MM.1S (cell line): ENCODE data around the gene NUDT2.

Experiments used
- DNase-seq: peaks from one replicate; pipeline ENCODE4 v3.0.0-alpha.2; 2015
- H2AFZ ChIP-seq: fragments of 300-600 bp; sonication (generic); 2 replicates; pipeline ENCODE4 v1.6.0; 2016; ENCODE audit warnings: antibody characterized with exemption, low read length
- H3F3A ChIP-seq: fragments of 300-600 bp; sonication (generic); 2 replicates; pipeline ENCODE4 v1.6.1; 2016; ENCODE audit warnings: mild to moderate bottlenecking, antibody characterized with exemption, low read length, moderate library complexity, mixed read lengths; ENCODE audit not compliant: insufficient read depth
- H3K27ac ChIP-seq: fragments of 300-600 bp; sonication (generic); 2 replicates; pipeline ENCODE4 v1.5.1; 2016; ENCODE audit warnings: mild to moderate bottlenecking, low read length
- H3K27me3 ChIP-seq: fragments of 300-600 bp; sonication (generic); replicated peaks from 2 replicates; pipeline ENCODE4 v1.6.0; 2016; ENCODE audit warnings: low read length; ENCODE audit not compliant: insufficient read depth
- H3K36me3 ChIP-seq: fragments of 300-600 bp; sonication (generic); replicated peaks from 2 replicates; pipeline ENCODE4 v1.6.1; 2016; ENCODE audit warnings: mild to moderate bottlenecking, low read length, mixed read lengths; ENCODE audit not compliant: insufficient read depth
- H3K4me1 ChIP-seq: fragments of 300-600 bp; sonication (generic); 2 replicates; pipeline ENCODE4 v1.6.1; 2016; ENCODE audit warnings: low read length, mixed read lengths
- H3K4me2 ChIP-seq: fragments of 300-600 bp; sonication (generic); 2 replicates; pipeline ENCODE4 v1.6.0; 2016; ENCODE audit warnings: low read depth, low read length
- H3K4me3 ChIP-seq: fragments of 300-600 bp; sonication (generic); 2 replicates; pipeline ENCODE4 v1.5.1; 2016; ENCODE audit warnings: low read length, mixed read lengths
- H3K79me2 ChIP-seq: fragments of 300-600 bp; sonication (generic); 2 replicates; pipeline ENCODE4 v1.6.1; 2016; ENCODE audit warnings: mixed run types, low read length, mixed read lengths
- H3K9ac ChIP-seq: fragments of 300-600 bp; sonication (generic); 2 replicates; pipeline ENCODE4 v1.6.1; 2016; ENCODE audit warnings: low read length, mixed read lengths
- H3K9me2 ChIP-seq: fragments of 300-600 bp; sonication (generic); replicated peaks from 2 replicates; pipeline ENCODE4 v1.6.1; 2016; ENCODE audit warnings: mild to moderate bottlenecking, low read length, mixed read lengths; ENCODE audit not compliant: insufficient read depth
- H3K9me3 ChIP-seq: fragments of 300-600 bp; sonication (generic); replicated peaks from 2 replicates; pipeline ENCODE4 v1.6.1; 2016; ENCODE audit warnings: mild to moderate bottlenecking, low read length, mixed read lengths; ENCODE audit not compliant: insufficient read depth
- H4K20me1 ChIP-seq: fragments of 300-600 bp; sonication (generic); 2 replicates; pipeline ENCODE4 v1.6.1; 2016; ENCODE audit warnings: mild to moderate bottlenecking, low read length, moderate library complexity, mixed read lengths; ENCODE audit not compliant: insufficient read depth
- CTCF ChIP-seq: fragments of 300-600 bp; sonication (generic); IDR thresholded peaks from 2 replicates; pipeline ENCODE4 v1.5.1; 2016; ENCODE audit warnings: antibody characterized with exemption, low read length, mixed read lengths
- EZH2 ChIP-seq: fragments of 300-600 bp; sonication (generic); optimal IDR thresholded peaks from 2 replicates; pipeline ENCODE3; 2017; ENCODE audit warnings: low read depth, mild to moderate bottlenecking, antibody characterized with exemption, low read length, mixed read lengths
- EZH2phosphoT487 ChIP-seq: fragments of 300-600 bp; sonication (generic); IDR thresholded peaks from 2 replicates; pipeline ENCODE4 v1.6.1; 2018; ENCODE audit warnings: antibody characterized with exemption, low read length

NUDT2 gene

GRCh38 chr9:34318163-34318790 lies 11.1 kb upstream of the NUDT2 start:
- Histone ChIP-seq H3K9me2 (no peaks in the 10 kb centered on the region), H3K27me3 (no peaks in the 10 kb centered on the region), H3K27ac (no peak overlapping the region), H3K9me3 (no peaks in the 10 kb centered on the region), H2AFZ (no peak overlapping the region), H3K79me2 (peaks cover 39% of the 10 kb centered on the region), H3K4me1 (no peaks in the 10 kb centered on the region), H3K36me3 (no peaks in the 10 kb centered on the region), H4K20me1 (no peaks in the 10 kb centered on the region), H3K9ac (no peak overlapping the region), H3K4me3 (no peak overlapping the region), H3K4me2 (no peak overlapping the region), H3F3A (no peaks in the 10 kb centered on the region)
- TF ChIP-seq CTCF, result no peak
- TF ChIP-seq EZH2phosphoT487, result no peak
- no peak for TF ChIP-seq EZH2
- DNase-seq, result no peak

GRCh38 chr9:34321451-34321850 lies 7.9 kb upstream of the NUDT2 start:
- Histone ChIP-seq H3K27me3 (no peaks in the 10 kb centered on the region), H4K20me1 (no peaks in the 10 kb centered on the region), H3K9me3 (no peaks in the 10 kb centered on the region), H3K79me2 (peaks cover 65% of the 10 kb centered on the region), H3K9ac (no peak overlapping the region), H3F3A (0 out of 2 replicates have a peak, but pooled peaks cover 4% of the 10 kb centered on the region), H3K4me2 (no peak overlapping the region), H3K27ac (no peak overlapping the region), H3K9me2 (no peaks in the 10 kb centered on the region), H2AFZ (no peak overlapping the region), H3K4me1 (peaks cover 7% of the 10 kb centered on the region; the same call in 1 of the 2 replicates), H3K36me3 (no peaks in the 10 kb centered on the region), H3K4me3 (no peak overlapping the region)
- TF ChIP-seq CTCF (no peak), EZH2phosphoT487 (no peak), EZH2 (no peak)
- no peak for DNase-seq

- no peaks in the 10 kb centered on the region for H3K9me2 ChIP-seq
- peaks cover 79% of the 10 kb centered on the region for H3K79me2 ChIP-seq
- DNase-seq, result no peak
- peak overlapping the region; percentile 24; the same call in 1 of the 2 replicates for H3K4me2 ChIP-seq
- TF ChIP-seq EZH2 (no peak), EZH2phosphoT487 (no peak), CTCF (no peak)
- H3K27ac ChIP-seq, result no peak overlapping the region
- H3K4me1 ChIP-seq, result peaks cover 7% of the 10 kb centered on the region; the same call in 1 of the 2 replicates
- no peaks in the 10 kb centered on the region for H3K36me3 ChIP-seq
- H3F3A ChIP-seq, result 0 out of 2 replicates have a peak, but pooled peaks cover 4% of the 10 kb centered on the region
- no peak overlapping the region for H2AFZ ChIP-seq
- H3K9me3 ChIP-seq, result no peaks in the 10 kb centered on the region
- H4K20me1 ChIP-seq, result no peaks in the 10 kb centered on the region
- H3K9ac ChIP-seq, result no peak overlapping the region
- H3K27me3 ChIP-seq, result no peaks in the 10 kb centered on the region
- H3K4me3 ChIP-seq, result no peak overlapping the region
These were observed 6.3 kb upstream of the NUDT2 start for GRCh38 chr9:34322899-34323591.
